Fibroblast of lung (primary cell): ENCODE measurements around the gene ZFP64.

Experiments
- CTCF ChIP-seq, 2 donors: IDR thresholded peaks in 1 of 2; conservative IDR thresholded peaks in 1 of 2; 1 replicate in 1 of 2; 2 replicates in 1 of 2; pipeline ENCODE4 v1.5.1; 2011 to 2012; ENCODE audit warnings: low read length in 2 of 2, control low read depth in 1 of 2, inconsistent platforms in 1 of 2, low read depth in 1 of 2, mild to moderate bottlenecking in 1 of 2
- EZH2 ChIP-seq: IDR thresholded peaks from 2 replicates; pipeline ENCODE4 v1.5.1; 2012; ENCODE audit warnings: low read length, control low read depth, mild to moderate bottlenecking; ENCODE audit errors: missing control alignments

- TF ChIP-seq CTCF (conservative IDR thresholded peaks at IDR 0.05 in 1 of 2, IDR thresholded peaks at IDR 0.05 in 1 of 2; ENCODE audit: low read depth in 1 of 2, low read length in 2 of 2) (no peak), EZH2 (no peak)
Measured at GRCh38 chr20:52132337-52132736, 59.2 kb downstream of the ZFP64 start.
